Measurements from ENCODE around the gene ZNF592. TPM values are rescaled to one million over a fixed set of nuclear protein-coding genes. Genes with fewer than 3 reads are reported as not detected.

The ZNF592 gene
- polyA plus RNA-seq, 1 donor: 24.3 TPM

GRCh38 chr15:84807228-84807627 lies 58.8 kb downstream of the ZNF592 start:
- Histone ChIP-seq H3K9me3 (ENCODE audit: control insufficient read depth, low read depth, low read length) (no peaks in the 10 kb centered on the region), H3K36me3 (ENCODE audit: control insufficient read depth, insufficient read depth, low read length) (peaks cover 31% of the 10 kb centered on the region), H3K4me3 (ENCODE audit: low read length) (no peak overlapping the region), H3K27ac (ENCODE audit: low read length) (no peak overlapping the region), H3K4me1 (ENCODE audit: control insufficient read depth, insufficient read depth, low read length) (no peaks in the 10 kb centered on the region), H3K27me3 (ENCODE audit: control insufficient read depth, insufficient read depth, low read length) (no peaks in the 10 kb centered on the region)
- WGBS (ENCODE audit: insufficient coverage, low lambda C conversion rate): 92% methylated on average over 3 of the region's 3 CpGs
- DNase-seq: no peak

- Histone ChIP-seq H3K36me3 (ENCODE audit: control insufficient read depth, insufficient read depth, low read length) (peaks cover 3% of the 10 kb centered on the region), H3K4me1 (ENCODE audit: control insufficient read depth, insufficient read depth, low read length) (no peaks in the 10 kb centered on the region), H3K9me3 (ENCODE audit: control insufficient read depth, low read depth, low read length) (no peaks in the 10 kb centered on the region), H3K4me3 (ENCODE audit: low read length) (no peak overlapping the region), H3K27ac (ENCODE audit: low read length) (no peak overlapping the region), H3K27me3 (ENCODE audit: control insufficient read depth, insufficient read depth, low read length) (no peaks in the 10 kb centered on the region)
- no peak for DNase-seq
- 100% methylated on average over 3 of the region's 7 CpGs for WGBS (ENCODE audit: insufficient coverage, low lambda C conversion rate)
Observed at GRCh38 chr15:84810073-84810840, 61.9 kb downstream of the ZNF592 start.

DNA sequence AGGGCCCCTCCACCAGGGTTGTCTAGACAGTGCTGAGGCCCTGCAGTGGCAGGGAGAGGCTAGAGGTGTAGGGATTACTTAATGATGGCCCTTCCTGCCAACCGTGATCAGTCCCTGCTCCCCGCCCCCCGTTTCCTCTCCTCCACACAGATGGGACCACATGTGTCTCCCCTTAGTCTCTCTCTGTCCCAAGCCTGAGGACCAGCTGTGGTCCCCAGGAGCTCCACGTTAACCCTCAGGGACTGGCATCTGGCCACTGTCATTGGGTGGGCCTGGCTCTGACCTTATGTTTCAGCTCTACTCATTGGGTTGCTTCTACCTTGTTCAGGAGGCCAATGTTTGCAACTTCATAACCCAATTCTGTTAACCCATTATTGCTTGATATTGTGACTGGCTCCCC lies 62.8 kb downstream of the ZNF592 start:
- no peak for DNase-seq
- Histone ChIP-seq H3K9me3 (ENCODE audit: control insufficient read depth, low read depth, low read length) (no peaks in the 10 kb centered on the region), H3K27me3 (ENCODE audit: control insufficient read depth, insufficient read depth, low read length) (no peaks in the 10 kb centered on the region), H3K4me3 (ENCODE audit: low read length) (no peak overlapping the region), H3K27ac (ENCODE audit: low read length) (no peak overlapping the region), H3K36me3 (ENCODE audit: control insufficient read depth, insufficient read depth, low read length) (no peaks in the 10 kb centered on the region), H3K4me1 (ENCODE audit: control insufficient read depth, insufficient read depth, low read length) (no peaks in the 10 kb centered on the region)
- WGBS (ENCODE audit: insufficient coverage, low lambda C conversion rate): no CpG with 5 or more reads among the region's 4 CpGs

- DNase-seq: no peak
- Histone ChIP-seq H3K27ac (ENCODE audit: low read length) (no peak overlapping the region), H3K36me3 (ENCODE audit: control insufficient read depth, insufficient read depth, low read length) (no peaks in the 10 kb centered on the region), H3K4me3 (ENCODE audit: low read length) (no peak overlapping the region), H3K27me3 (ENCODE audit: control insufficient read depth, insufficient read depth, low read length) (no peaks in the 10 kb centered on the region), H3K4me1 (ENCODE audit: control insufficient read depth, insufficient read depth, low read length) (peaks cover 2% of the 10 kb centered on the region), H3K9me3 (ENCODE audit: control insufficient read depth, low read depth, low read length) (peaks cover 1% of the 10 kb centered on the region)
Observed at GRCh38 chr15:84811828-84812227, 63.4 kb downstream of the ZNF592 start.

GRCh38 chr15:84812842-84813241 lies 64.5 kb downstream of the ZNF592 start:
- no peak overlapping the region for H3K27ac ChIP-seq (ENCODE audit: low read length)
- no peaks in the 10 kb centered on the region for H3K36me3 ChIP-seq (ENCODE audit: control insufficient read depth, insufficient read depth, low read length)
- H3K9me3 ChIP-seq (ENCODE audit: control insufficient read depth, low read depth, low read length): peaks cover 2% of the 10 kb centered on the region
- DNase-seq: no peak
- H3K4me3 ChIP-seq (ENCODE audit: low read length): no peak overlapping the region
- no peaks in the 10 kb centered on the region for H3K27me3 ChIP-seq (ENCODE audit: control insufficient read depth, insufficient read depth, low read length)
- no CpG with 5 or more reads among the region's 2 CpGs for WGBS (ENCODE audit: insufficient coverage, low lambda C conversion rate)
- H3K4me1 ChIP-seq (ENCODE audit: control insufficient read depth, insufficient read depth, low read length): peaks cover 6% of the 10 kb centered on the region

GRCh38 chr15:84813435-84813834 lies 65.0 kb downstream of the ZNF592 start:
- WGBS (ENCODE audit: insufficient coverage, low lambda C conversion rate): no CpG with 5 or more reads among the region's 1 CpG
- Histone ChIP-seq H3K36me3 (ENCODE audit: control insufficient read depth, insufficient read depth, low read length) (no peaks in the 10 kb centered on the region), H3K4me1 (ENCODE audit: control insufficient read depth, insufficient read depth, low read length) (peaks cover 12% of the 10 kb centered on the region), H3K27me3 (ENCODE audit: control insufficient read depth, insufficient read depth, low read length) (no peaks in the 10 kb centered on the region), H3K4me3 (ENCODE audit: low read length) (no peak overlapping the region), H3K27ac (ENCODE audit: low read length) (no peak overlapping the region), H3K9me3 (ENCODE audit: control insufficient read depth, low read depth, low read length) (peaks cover 2% of the 10 kb centered on the region)
- no peak for DNase-seq

GRCh38 chr15:84813931-84814330 lies 65.5 kb downstream of the ZNF592 start:
- no peak overlapping the region for H3K27ac ChIP-seq (ENCODE audit: low read length)
- H3K9me3 ChIP-seq (ENCODE audit: control insufficient read depth, low read depth, low read length): peaks cover 2% of the 10 kb centered on the region
- H3K4me1 ChIP-seq (ENCODE audit: control insufficient read depth, insufficient read depth, low read length): peaks cover 17% of the 10 kb centered on the region
- DNase-seq: no peak
- H3K4me3 ChIP-seq (ENCODE audit: low read length): no peak overlapping the region
- WGBS (ENCODE audit: insufficient coverage, low lambda C conversion rate): no CpG with 5 or more reads among the region's 1 CpG
- H3K27me3 ChIP-seq (ENCODE audit: control insufficient read depth, insufficient read depth, low read length): no peaks in the 10 kb centered on the region
- no peaks in the 10 kb centered on the region for H3K36me3 ChIP-seq (ENCODE audit: control insufficient read depth, insufficient read depth, low read length)

GRCh38 chr15:84814916-84815315 lies 66.5 kb downstream of the ZNF592 start:
- Histone ChIP-seq H3K27ac (ENCODE audit: low read length) (no peak overlapping the region), H3K9me3 (ENCODE audit: control insufficient read depth, low read depth, low read length) (peaks cover 2% of the 10 kb centered on the region), H3K4me3 (ENCODE audit: low read length) (no peak overlapping the region), H3K4me1 (ENCODE audit: control insufficient read depth, insufficient read depth, low read length) (peaks cover 26% of the 10 kb centered on the region), H3K27me3 (ENCODE audit: control insufficient read depth, insufficient read depth, low read length) (no peaks in the 10 kb centered on the region), H3K36me3 (ENCODE audit: control insufficient read depth, insufficient read depth, low read length) (no peaks in the 10 kb centered on the region)
- WGBS (ENCODE audit: insufficient coverage, low lambda C conversion rate): 98% methylated on average over 5 of the region's 10 CpGs
- no peak for DNase-seq

DNA sequence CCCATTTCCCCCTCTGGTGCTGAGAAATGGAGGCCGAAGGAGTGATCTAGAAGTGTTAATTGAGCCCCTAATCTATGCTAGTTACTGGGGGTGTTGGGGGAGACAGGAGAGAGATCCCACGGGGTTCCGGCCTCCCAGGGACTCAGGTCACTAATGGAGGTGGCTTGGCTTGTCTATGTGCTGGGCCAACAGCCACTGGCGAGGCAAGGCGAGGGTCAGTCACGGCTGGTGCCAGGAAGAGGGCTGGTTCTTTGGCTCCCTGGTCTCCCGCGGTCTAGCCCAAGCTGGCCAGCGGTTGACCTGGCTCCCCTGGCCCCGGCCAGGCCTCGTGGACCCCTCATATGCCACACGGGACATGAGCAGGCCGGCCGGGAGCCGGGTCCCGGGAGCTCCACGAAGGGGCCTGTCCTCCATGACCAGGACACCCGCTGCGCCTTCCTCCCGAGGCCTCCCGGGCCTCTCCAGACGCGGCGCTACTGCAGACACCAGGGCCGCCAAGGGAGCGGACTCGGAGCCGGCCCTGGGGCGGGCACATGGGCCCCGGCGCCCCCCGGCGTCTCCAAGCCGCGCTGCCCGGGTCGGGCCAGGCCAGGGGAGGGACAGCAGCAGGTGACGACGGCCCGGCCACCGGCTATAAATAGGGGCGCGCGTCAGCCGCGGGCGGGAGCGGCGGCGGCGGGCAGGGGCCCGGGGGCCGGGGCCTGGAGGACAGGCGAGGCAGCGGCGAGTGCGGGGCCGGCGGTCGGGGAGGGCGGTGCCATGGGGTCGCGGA lies 68.5 kb downstream of the ZNF592 start, which contains the start of gene ALPK3:
ALPK3 (plus strand) TSS at position 663 of the 772 bp plus-strand sequence; CDS start at position 760, 97 bp downstream.
- peak; percentile 47 to 72 for DNase-seq
- H3K4me1 ChIP-seq (ENCODE audit: control insufficient read depth, insufficient read depth, low read length): peaks cover 34% of the 10 kb centered on the region
- no peaks in the 10 kb centered on the region for H3K36me3 ChIP-seq (ENCODE audit: control insufficient read depth, insufficient read depth, low read length)
- H3K27ac ChIP-seq (ENCODE audit: low read length): peak within 1 kb of the TSS; percentile 66
- H3K4me3 ChIP-seq (ENCODE audit: low read length): peak within 1 kb of the TSS; percentile 40
- no peaks in the 10 kb centered on the region for H3K27me3 ChIP-seq (ENCODE audit: control insufficient read depth, insufficient read depth, low read length)
- WGBS (ENCODE audit: insufficient coverage, low lambda C conversion rate): no CpG with 5 or more reads among the region's 63 CpGs
- H3K9me3 ChIP-seq (ENCODE audit: control insufficient read depth, low read depth, low read length): peaks cover 2% of the 10 kb centered on the region

DNA sequence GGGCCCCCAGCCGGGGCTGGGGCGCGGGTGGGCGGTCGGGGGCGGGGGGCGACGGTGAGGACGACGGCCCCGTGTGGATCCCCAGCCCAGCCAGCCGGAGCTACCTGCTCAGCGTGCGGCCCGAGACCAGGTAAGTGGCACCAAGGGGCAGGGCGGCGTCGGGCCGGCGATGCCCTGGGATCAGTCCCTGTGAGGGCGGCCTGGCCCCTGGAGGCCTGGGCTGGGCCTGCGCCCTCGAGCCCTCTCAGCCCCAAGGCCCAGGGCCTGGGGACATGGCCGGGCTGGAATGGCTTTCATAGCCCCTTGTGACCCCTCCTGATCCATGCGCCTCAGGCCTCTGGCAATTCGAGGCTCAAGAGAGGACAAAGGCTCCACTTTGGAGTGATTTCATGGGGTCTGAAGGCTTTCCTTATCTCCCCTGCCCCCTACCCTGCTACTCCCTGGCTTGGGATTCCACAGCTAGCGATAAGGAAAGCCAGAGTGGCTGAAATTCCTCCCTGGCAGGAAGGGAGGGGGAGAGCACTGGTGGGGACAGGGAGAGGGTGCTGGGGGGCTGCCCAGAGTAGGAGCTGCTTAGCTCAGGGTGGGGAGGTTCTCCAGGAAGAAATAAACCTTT lies 69.2 kb downstream of the ZNF592 start:
- peak; percentile 31 to 64 for DNase-seq

More for the DNA sequence above, 69.2 kb downstream of the ZNF592 start:
- Histone ChIP-seq H3K4me1 (ENCODE audit: control insufficient read depth, insufficient read depth, low read length) (peaks cover 37% of the 10 kb centered on the region), H3K27me3 (ENCODE audit: control insufficient read depth, insufficient read depth, low read length) (no peaks in the 10 kb centered on the region), H3K9me3 (ENCODE audit: control insufficient read depth, low read depth, low read length) (peaks cover 2% of the 10 kb centered on the region), H3K36me3 (ENCODE audit: control insufficient read depth, insufficient read depth, low read length) (no peaks in the 10 kb centered on the region), H3K27ac (ENCODE audit: low read length) (peak overlapping the region; percentile 66), H3K4me3 (ENCODE audit: low read length) (peak overlapping the region; percentile 35)
- WGBS (ENCODE audit: insufficient coverage, low lambda C conversion rate): no CpG with 5 or more reads among the region's 27 CpGs
